ENCODE data around the gene RAB28. TPM values are rescaled to one million over a fixed set of nuclear protein-coding genes. Genes with fewer than 3 reads are reported as not detected.

The RAB28 gene
- total RNA-seq, 1 donor from 2014 or later: 30.7 TPM

DNA sequence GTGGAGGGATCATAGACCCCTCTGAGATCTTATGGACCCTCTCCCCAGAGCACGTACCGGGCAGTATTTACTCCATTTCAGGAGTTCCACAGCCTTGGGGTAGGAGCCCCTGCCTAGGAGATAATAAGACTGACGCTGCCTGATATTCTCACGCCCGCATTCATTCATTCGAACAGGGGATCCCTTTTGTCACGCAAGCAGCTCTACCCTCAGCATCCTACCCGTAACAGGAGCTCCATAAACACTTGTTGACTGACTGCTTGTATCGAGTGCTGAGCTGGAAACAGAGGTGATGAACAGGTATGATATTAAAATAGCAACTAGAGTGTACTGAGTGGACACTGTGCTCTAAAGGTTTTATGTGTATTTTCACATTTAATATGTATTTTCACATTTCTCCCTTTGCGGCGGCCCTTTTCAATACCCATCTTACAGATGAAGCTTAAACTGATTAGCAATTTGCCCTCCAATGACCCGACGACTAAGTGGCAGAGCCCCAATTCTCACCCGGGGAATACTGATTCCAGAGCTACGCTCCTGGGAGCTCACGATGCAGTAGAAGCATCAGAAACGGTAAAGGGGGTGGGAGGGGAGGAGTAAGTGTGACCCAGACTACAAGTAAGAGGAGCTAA lies 888 bp downstream of the RAB28 start:
- Mint-ChIP-seq H3K27ac (ENCODE audit: unreplicated experiment) (peak overlapping the region; percentile 86), H3K27me3 (ENCODE audit: low read depth) (no peaks in the 10 kb centered on the region), H3K9me3 (peaks cover 4% of the 10 kb centered on the region), H3K36me3 (ENCODE audit: low read depth) (no peaks in the 10 kb centered on the region), H3K4me1 (peaks cover 35% of the 10 kb centered on the region), H3K4me3 (peak overlapping the region; percentile 96)
- peak; percentile 4 for DNase-seq (ENCODE audit: low read depth, low spot score)
- TF ChIP-seq, protein P1, sequence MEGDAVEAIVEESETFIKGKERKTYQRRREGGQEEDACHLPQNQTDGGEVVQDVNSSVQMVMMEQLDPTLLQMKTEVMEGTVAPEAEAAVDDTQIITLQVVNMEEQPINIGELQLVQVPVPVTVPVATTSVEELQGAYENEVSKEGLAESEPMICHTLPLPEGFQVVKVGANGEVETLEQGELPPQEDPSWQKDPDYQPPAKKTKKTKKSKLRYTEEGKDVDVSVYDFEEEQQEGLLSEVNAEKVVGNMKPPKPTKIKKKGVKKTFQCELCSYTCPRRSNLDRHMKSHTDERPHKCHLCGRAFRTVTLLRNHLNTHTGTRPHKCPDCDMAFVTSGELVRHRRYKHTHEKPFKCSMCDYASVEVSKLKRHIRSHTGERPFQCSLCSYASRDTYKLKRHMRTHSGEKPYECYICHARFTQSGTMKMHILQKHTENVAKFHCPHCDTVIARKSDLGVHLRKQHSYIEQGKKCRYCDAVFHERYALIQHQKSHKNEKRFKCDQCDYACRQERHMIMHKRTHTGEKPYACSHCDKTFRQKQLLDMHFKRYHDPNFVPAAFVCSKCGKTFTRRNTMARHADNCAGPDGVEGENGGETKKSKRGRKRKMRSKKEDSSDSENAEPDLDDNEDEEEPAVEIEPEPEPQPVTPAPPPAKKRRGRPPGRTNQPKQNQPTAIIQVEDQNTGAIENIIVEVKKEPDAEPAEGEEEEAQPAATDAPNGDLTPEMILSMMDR (conservative IDR thresholded peaks at IDR 0.05): no peak

DNA sequence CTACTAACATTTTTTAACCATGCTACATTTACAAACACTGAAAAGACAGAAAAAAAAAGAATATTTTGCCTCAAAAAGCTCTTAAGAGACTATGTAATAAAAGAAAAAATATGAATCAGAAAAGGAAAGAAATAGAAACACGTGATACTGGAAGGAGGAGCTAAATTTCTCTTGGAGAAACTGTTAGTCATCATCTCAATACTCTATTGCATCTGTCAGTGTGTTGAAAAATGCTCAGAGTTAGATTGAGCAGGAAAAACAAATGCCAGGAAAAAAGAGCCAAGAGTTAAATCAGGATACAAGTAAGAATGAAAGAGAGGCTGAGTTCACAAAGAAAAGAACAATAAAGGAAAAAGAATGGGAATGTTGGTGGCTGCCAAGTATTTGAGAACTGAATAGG lies 2.6 kb downstream of the RAB28 start:
- peak overlapping the region; percentile 65 for H3K27ac Mint-ChIP-seq (ENCODE audit: unreplicated experiment)
- H3K27me3 Mint-ChIP-seq (ENCODE audit: low read depth): no peaks in the 10 kb centered on the region
- TF ChIP-seq, protein P1 (conservative IDR thresholded peaks at IDR 0.05): no peak
- no peaks in the 10 kb centered on the region for H3K9me3 Mint-ChIP-seq
- no peaks in the 10 kb centered on the region for H3K36me3 Mint-ChIP-seq (ENCODE audit: low read depth)
- peak overlapping the region; percentile 83 for H3K4me3 Mint-ChIP-seq
- H3K4me1 Mint-ChIP-seq: peaks cover 35% of the 10 kb centered on the region
- DNase-seq (ENCODE audit: low read depth, low spot score): no peak

DNA sequence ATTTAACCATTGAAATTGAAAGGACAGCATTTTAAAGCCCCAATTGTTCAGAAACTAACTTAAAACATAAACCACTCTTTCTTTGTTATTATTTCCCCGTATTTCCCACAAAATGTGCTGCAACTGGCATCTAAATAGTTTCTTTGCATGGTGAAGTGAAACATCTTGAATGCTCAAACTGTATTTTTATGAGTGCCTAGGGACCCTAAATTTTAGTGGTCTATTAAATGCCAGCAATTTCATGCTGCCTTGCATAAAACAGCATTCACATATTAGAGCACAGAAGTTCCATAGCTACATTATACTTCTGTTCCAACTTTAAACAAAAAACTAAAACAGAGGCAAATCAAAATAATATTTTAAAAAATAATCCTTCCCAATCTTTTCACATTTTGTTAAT lies 5.4 kb downstream of the RAB28 start:
- TF ChIP-seq, protein P1 (conservative IDR thresholded peaks at IDR 0.05): no peak
- H3K4me3 Mint-ChIP-seq: no peak overlapping the region
- H3K4me1 Mint-ChIP-seq: peaks cover 29% of the 10 kb centered on the region
- no peak for DNase-seq (ENCODE audit: low read depth, low spot score)
- H3K36me3 Mint-ChIP-seq (ENCODE audit: low read depth): no peaks in the 10 kb centered on the region
- H3K9me3 Mint-ChIP-seq: no peaks in the 10 kb centered on the region
- H3K27ac Mint-ChIP-seq (ENCODE audit: unreplicated experiment): no peak overlapping the region
- H3K27me3 Mint-ChIP-seq (ENCODE audit: low read depth): no peaks in the 10 kb centered on the region

DNA sequence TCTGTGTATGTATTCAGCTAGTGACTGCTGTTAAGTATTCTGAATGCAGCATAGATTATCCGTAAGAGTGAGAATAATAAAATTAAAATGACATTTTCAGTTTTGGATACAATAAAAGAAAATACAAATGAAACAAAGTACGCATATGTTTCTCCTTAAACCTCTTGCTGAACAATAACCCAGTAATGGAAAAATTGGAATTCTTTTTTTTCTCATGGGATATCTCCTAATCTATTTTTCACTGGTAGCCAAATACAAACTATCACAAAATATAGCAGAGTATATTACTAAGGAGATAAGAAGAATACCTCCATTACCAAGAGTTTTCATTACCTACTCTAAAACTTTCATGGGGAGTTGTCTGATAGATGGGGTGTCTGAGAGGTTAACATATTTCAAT lies 6.0 kb downstream of the RAB28 start:
- no peak for DNase-seq (ENCODE audit: low read depth, low spot score)
- Mint-ChIP-seq H3K4me1 (peaks cover 24% of the 10 kb centered on the region), H3K9me3 (no peaks in the 10 kb centered on the region), H3K27ac (ENCODE audit: unreplicated experiment) (no peak overlapping the region), H3K36me3 (ENCODE audit: low read depth) (peaks cover under 1% of the 10 kb centered on the region), H3K27me3 (ENCODE audit: low read depth) (no peaks in the 10 kb centered on the region), H3K4me3 (no peak overlapping the region)
- TF ChIP-seq, protein P1 (conservative IDR thresholded peaks at IDR 0.05): no peak

DNA sequence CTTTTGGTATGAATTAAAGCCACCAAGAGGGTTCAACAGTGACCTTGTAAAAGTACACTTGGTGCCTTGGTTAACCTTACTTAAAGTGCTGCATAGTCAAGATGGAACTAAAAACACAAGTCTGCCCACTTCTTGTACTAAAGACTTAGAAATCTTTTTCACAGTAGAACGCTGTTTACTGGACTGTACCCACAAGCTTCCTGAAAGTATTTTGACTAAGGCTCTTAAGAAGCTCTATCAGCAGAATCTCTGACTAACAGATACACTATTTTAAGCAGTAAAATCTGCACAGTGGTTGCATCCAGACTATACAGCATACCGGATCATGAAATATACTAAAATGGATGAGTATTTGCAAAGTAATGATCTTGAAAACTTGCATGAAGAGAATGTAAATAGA lies 7.2 kb downstream of the RAB28 start:
- TF ChIP-seq, protein P1 (conservative IDR thresholded peaks at IDR 0.05): no peak
- Mint-ChIP-seq H3K36me3 (ENCODE audit: low read depth) (peaks cover 3% of the 10 kb centered on the region), H3K9me3 (no peaks in the 10 kb centered on the region), H3K4me1 (peaks cover 13% of the 10 kb centered on the region), H3K27me3 (ENCODE audit: low read depth) (no peaks in the 10 kb centered on the region), H3K27ac (ENCODE audit: unreplicated experiment) (no peak overlapping the region), H3K4me3 (no peak overlapping the region)
- DNase-seq (ENCODE audit: low read depth, low spot score): no peak
